WTC11 (cell line): ENCODE results near the gene PARD3B. TPM values are rescaled to one million over a fixed set of nuclear protein-coding genes. Genes with fewer than 3 reads are reported as not detected.

Source experiments
- ATAC-seq: fragments of 200-7000 bp; cut with Tn5 transposase; 2 replicates; pipeline ENCODE4 v1.10.0; 2021; ENCODE audit warnings: mild to moderate bottlenecking, moderate library complexity
- CTCF ChIA-PET: fragments of 300-600 bp; sonication (Branson Sonifier 250); formaldehyde crosslinking; loops from one replicate; lab custom pipeline; 2021; ENCODE audit warnings: antibody characterized with exemption; lab: Charles Lee
- POLR2A ChIA-PET: fragments of 350-600 bp; sonication (Branson Sonifier 250); formaldehyde crosslinking; loops from one replicate; lab custom pipeline; 2021; ENCODE audit warnings: antibody characterized with exemption; lab: Charles Lee
- DNase-seq: peaks from one replicate; pipeline ENCODE4 v3.0.0; 2021; ENCODE audit warnings: low spot score
- H3K27ac Mint-ChIP-seq: 2 replicates; pipeline ENCODE4 v1.8.0; 2021; ENCODE audit warnings: mixed read lengths
- H3K27me3 Mint-ChIP-seq: 2 replicates; pipeline ENCODE4 v1.8.0; 2021; ENCODE audit warnings: low read depth, mild to moderate bottlenecking, moderate library complexity, mixed read lengths
- H3K36me3 Mint-ChIP-seq: 2 replicates; pipeline ENCODE4 v1.8.0; 2021; ENCODE audit warnings: mixed read lengths
- H3K4me1 Mint-ChIP-seq: 2 replicates; pipeline ENCODE4 v1.8.0; 2022; ENCODE audit warnings: mixed read lengths
- H3K4me3 Mint-ChIP-seq: 2 replicates; pipeline ENCODE4 v1.8.0; 2021; ENCODE audit warnings: mild to moderate bottlenecking, moderate library complexity, mixed read lengths
- H3K9me3 Mint-ChIP-seq: 2 replicates; pipeline ENCODE4 v1.8.0; 2021; ENCODE audit warnings: mixed read lengths
- CREB1 ChIP-seq: sonication (generic); formaldehyde crosslinking; IDR thresholded peaks from 2 replicates; pipeline ENCODE4 v1.8.0; 2023; ENCODE audit warnings: mild to moderate bottlenecking, missing genetic modification reagents
- E2F1 ChIP-seq: sonication (generic); formaldehyde crosslinking; IDR thresholded peaks from 2 replicates; pipeline ENCODE4 v1.8.0; 2022; ENCODE audit warnings: mild to moderate bottlenecking, missing genetic modification reagents
- FOXP1 ChIP-seq: sonication (generic); formaldehyde crosslinking; IDR thresholded peaks from 2 replicates; pipeline ENCODE4 v1.8.0; 2022; ENCODE audit warnings: missing genetic modification reagents, mild to moderate bottlenecking, moderate library complexity, borderline replicate concordance
- FOXP4 ChIP-seq: sonication (generic); formaldehyde crosslinking; IDR thresholded peaks from 2 replicates; pipeline ENCODE4 v1.8.0; 2022; ENCODE audit warnings: mild to moderate bottlenecking, missing genetic modification reagents
- GRHL2 ChIP-seq: fragments of 250-450 bp; sonication (Bioruptor Pico); IDR thresholded peaks from 2 replicates; pipeline ENCODE4 v1.8.0; 2022; ENCODE audit warnings: mild to moderate bottlenecking, moderate library complexity; ENCODE audit not compliant: insufficient replicate concordance, severe bottlenecking
- JUN ChIP-seq: sonication (generic); formaldehyde crosslinking; IDR thresholded peaks from 2 replicates; pipeline ENCODE4 v1.8.0; 2023; ENCODE audit warnings: mild to moderate bottlenecking, missing genetic modification reagents
- MXD4 ChIP-seq: fragments of 250-450 bp; sonication (Bioruptor Pico); IDR thresholded peaks from 2 replicates; pipeline ENCODE4 v1.8.0; 2021; ENCODE audit warnings: mild to moderate bottlenecking, moderate library complexity, borderline replicate concordance
- NFATC4 ChIP-seq: fragments of 250-450 bp; sonication (Bioruptor Pico); IDR thresholded peaks from 2 replicates; pipeline ENCODE4 v1.9.0; 2021; ENCODE audit warnings: mild to moderate bottlenecking
- PRRX2 ChIP-seq: fragments of 250-450 bp; sonication (Bioruptor Pico); IDR thresholded peaks from 2 replicates; pipeline ENCODE4 v1.8.0; 2021; ENCODE audit warnings: mild to moderate bottlenecking
- SP1 ChIP-seq: sonication (generic); formaldehyde crosslinking; conservative IDR thresholded peaks from 2 replicates; pipeline ENCODE4 v1.8.1; 2022; ENCODE audit warnings: missing genetic modification reagents
- TEAD4 ChIP-seq: sonication (generic); formaldehyde crosslinking; IDR thresholded peaks from 2 replicates; pipeline ENCODE4 v1.8.0; 2022; ENCODE audit warnings: mild to moderate bottlenecking, missing genetic modification reagents
- TP53 ChIP-seq: sonication (generic); formaldehyde crosslinking; IDR thresholded peaks from 2 replicates; pipeline ENCODE4 v1.8.1; 2023; ENCODE audit warnings: mild to moderate bottlenecking, missing genetic modification reagents
- ZBTB43 ChIP-seq: sonication (generic); formaldehyde crosslinking; IDR thresholded peaks from 2 replicates; pipeline ENCODE4 v1.8.1; 2023; ENCODE audit warnings: mild to moderate bottlenecking, missing genetic modification reagents
- ZNF138 ChIP-seq: sonication (generic); formaldehyde crosslinking; conservative IDR thresholded peaks from 2 replicates; pipeline ENCODE4 v1.8.1; 2022; ENCODE audit warnings: mild to moderate bottlenecking, moderate library complexity, missing genetic modification reagents
- total RNA-seq: library from RNA; stranded (reverse); gene quantifications from 3 replicates; pipeline ENCODE4 v1.2.3, GENCODE V29; 2021
- TF ChIP-seq, protein P1 (sequence below): sonication (generic); formaldehyde crosslinking; IDR thresholded peaks from 2 replicates; pipeline ENCODE4 v1.8.1; 2023; ENCODE audit warnings: mild to moderate bottlenecking, missing genetic modification reagents, moderate library complexity
- TF ChIP-seq, protein P2 (sequence below): sonication (generic); formaldehyde crosslinking; conservative IDR thresholded peaks from 2 replicates; pipeline ENCODE4 v1.8.1; 2022; ENCODE audit warnings: mild to moderate bottlenecking, missing genetic modification reagents
- TF ChIP-seq, protein P3 (sequence below): fragments of 250-450 bp; sonication (Bioruptor Pico); IDR thresholded peaks from 2 replicates; pipeline ENCODE4 v1.9.0; 2021; ENCODE audit warnings: mild to moderate bottlenecking

PARD3B gene
- total RNA-seq, 1 experiment from 2014 or later: 5.6 TPM

- POLR2A ChIA-PET: interaction anchor here (0.6 kb wide), 1 partner anchor 18 kb away, joined by 3 read pairs; no protein-coding TSS in a partner anchor
Measured at GRCh38 chr2:205531489-205532148, 986.3 kb downstream of the PARD3B start.

GRCh38 chr2:205535001-205535400 is 989.7 kb downstream of the PARD3B start:
- TF ChIP-seq GRHL2 (no peak), ZNF138 (CRISPR knock-in tag) (no peak), SP1 (CRISPR knock-in tag) (no peak), MXD4 (CRISPR knock-in tag) (no peak), NFATC4 (CRISPR knock-in tag) (no peak), E2F1 (CRISPR knock-in tag) (no peak), TEAD4 (CRISPR knock-in tag) (no peak)
- TF ChIP-seq, protein P1, sequence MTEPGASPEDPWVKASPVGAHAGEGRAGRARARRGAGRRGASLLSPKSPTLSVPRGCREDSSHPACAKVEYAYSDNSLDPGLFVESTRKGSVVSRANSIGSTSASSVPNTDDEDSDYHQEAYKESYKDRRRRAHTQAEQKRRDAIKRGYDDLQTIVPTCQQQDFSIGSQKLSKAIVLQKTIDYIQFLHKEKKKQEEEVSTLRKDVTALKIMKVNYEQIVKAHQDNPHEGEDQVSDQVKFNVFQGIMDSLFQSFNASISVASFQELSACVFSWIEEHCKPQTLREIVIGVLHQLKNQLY (CRISPR knock-in tag): no peak
- TF ChIP-seq, protein P2, sequence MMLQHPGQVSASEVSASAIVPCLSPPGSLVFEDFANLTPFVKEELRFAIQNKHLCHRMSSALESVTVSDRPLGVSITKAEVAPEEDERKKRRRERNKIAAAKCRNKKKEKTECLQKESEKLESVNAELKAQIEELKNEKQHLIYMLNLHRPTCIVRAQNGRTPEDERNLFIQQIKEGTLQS (CRISPR knock-in tag): no peak
- Mint-ChIP-seq H3K27ac (no peak overlapping the region), H3K4me1 (peaks cover 22% of the 10 kb centered on the region), H3K9me3 (no peaks in the 10 kb centered on the region), H3K27me3 (no peaks in the 10 kb centered on the region), H3K4me3 (no peak overlapping the region), H3K36me3 (no peaks in the 10 kb centered on the region)
- ChIA-PET CTCF (no interaction called here), POLR2A (no interaction called here)
- ATAC-seq: no peak
- DNase-seq: no peak

More at GRCh38 chr2:205531489-205532148, 986.3 kb downstream of the PARD3B start:
- CTCF ChIA-PET: no interaction called here
- TF ChIP-seq ZBTB43 (CRISPR knock-in tag) (no peak), FOXP1 (no peak), TEAD4 (CRISPR knock-in tag) (no peak), JUN (no peak), CREB1 (no peak), FOXP4 (no peak), TP53 (CRISPR knock-in tag) (no peak), PRRX2 (no peak)
- TF ChIP-seq, protein P3, sequence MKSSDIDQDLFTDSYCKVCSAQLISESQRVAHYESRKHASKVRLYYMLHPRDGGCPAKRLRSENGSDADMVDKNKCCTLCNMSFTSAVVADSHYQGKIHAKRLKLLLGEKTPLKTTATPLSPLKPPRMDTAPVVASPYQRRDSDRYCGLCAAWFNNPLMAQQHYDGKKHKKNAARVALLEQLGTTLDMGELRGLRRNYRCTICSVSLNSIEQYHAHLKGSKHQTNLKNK (CRISPR knock-in tag): no peak
- TF ChIP-seq, protein P2 (CRISPR knock-in tag): no peak
- TF ChIP-seq, all 79 proteins: peak for 0
- no peaks in the 10 kb centered on the region for H3K36me3 Mint-ChIP-seq
- H3K27me3 Mint-ChIP-seq: no peaks in the 10 kb centered on the region
- no peak overlapping the region for H3K4me3 Mint-ChIP-seq
- H3K4me1 Mint-ChIP-seq: peaks cover 20% of the 10 kb centered on the region
- DNase-seq: no peak
- no peak overlapping the region for H3K27ac Mint-ChIP-seq
- no peak for ATAC-seq
- H3K9me3 Mint-ChIP-seq: no peaks in the 10 kb centered on the region
